ENCODE measurements around the gene DMTF1. TPM values are rescaled to one million over a fixed set of nuclear protein-coding genes. Genes with fewer than 3 reads are reported as not detected.
"Not testable (repeated sequence)": the region's sequence is repeated elsewhere in the genome, so short reads cannot be mapped to it uniquely, and the experiment has no call there.

DMTF1 gene
- total RNA-seq, 1 experiment from 2014 or later = 58.3 TPM

GRCh38 chr7:87226495-87226894 lies 74.2 kb downstream of the DMTF1 start:
- Mint-ChIP-seq H3K36me3 (ENCODE audit: insufficient read depth, unreplicated experiment) (no peaks in the 10 kb centered on the region), H3K27ac (ENCODE audit: unreplicated experiment) (no peak overlapping the region), H3K4me3 (ENCODE audit: low read depth, unreplicated experiment) (no peak overlapping the region), H3K4me1 (ENCODE audit: low read depth, unreplicated experiment) (no peaks in the 10 kb centered on the region), H3K9me3 (ENCODE audit: low read depth, unreplicated experiment) (no peaks in the 10 kb centered on the region), H3K27me3 (ENCODE audit: unreplicated experiment) (no peaks in the 10 kb centered on the region)
- no peak for TF ChIP-seq CTCF (IDR thresholded peaks at IDR 0.05; ENCODE audit: unreplicated experiment)
- no TSS peak for BruUV-seq (replicated peaks)
- CTCF ChIA-PET = no interaction called here
- intact Hi-C loops (cut with micrococcal nuclease; ENCODE audit: unreplicated experiment) = no loop called here
- DNase-seq = no peak

DNA sequence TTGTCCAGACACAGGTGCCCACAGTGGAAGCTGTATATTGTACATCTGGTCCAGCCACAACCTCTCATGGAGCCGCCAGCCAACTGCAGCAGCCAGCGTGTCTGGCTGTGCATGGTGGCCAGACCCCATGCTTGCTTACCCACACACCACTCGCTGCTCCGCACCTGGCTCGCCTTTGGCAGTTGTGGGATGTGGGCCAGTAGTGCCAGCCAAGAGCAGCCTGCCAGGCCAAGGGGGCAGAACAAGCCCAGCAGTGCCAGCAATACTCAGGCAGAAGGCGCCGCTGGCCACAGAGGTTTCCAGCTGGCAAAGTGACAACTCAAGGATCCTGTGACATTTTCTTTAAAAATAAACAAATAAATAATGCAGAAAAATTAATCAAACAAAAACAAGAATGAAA lies 79.0 kb downstream of the DMTF1 start:
- no peak for TF ChIP-seq CTCF (IDR thresholded peaks at IDR 0.05; ENCODE audit: unreplicated experiment)
- DNase-seq = no peak
- Mint-ChIP-seq H3K4me1 (ENCODE audit: low read depth, unreplicated experiment) (no peaks in the 10 kb centered on the region), H3K27me3 (ENCODE audit: unreplicated experiment) (no peaks in the 10 kb centered on the region), H3K4me3 (ENCODE audit: low read depth, unreplicated experiment) (no peak overlapping the region), H3K27ac (ENCODE audit: unreplicated experiment) (no peak overlapping the region), H3K36me3 (ENCODE audit: insufficient read depth, unreplicated experiment) (no peaks in the 10 kb centered on the region), H3K9me3 (ENCODE audit: low read depth, unreplicated experiment) (no peaks in the 10 kb centered on the region)
- intact Hi-C loops (cut with micrococcal nuclease; ENCODE audit: unreplicated experiment) = no loop called here
- no TSS peak for BruUV-seq (replicated peaks)
- CTCF ChIA-PET = no interaction called here

DNA sequence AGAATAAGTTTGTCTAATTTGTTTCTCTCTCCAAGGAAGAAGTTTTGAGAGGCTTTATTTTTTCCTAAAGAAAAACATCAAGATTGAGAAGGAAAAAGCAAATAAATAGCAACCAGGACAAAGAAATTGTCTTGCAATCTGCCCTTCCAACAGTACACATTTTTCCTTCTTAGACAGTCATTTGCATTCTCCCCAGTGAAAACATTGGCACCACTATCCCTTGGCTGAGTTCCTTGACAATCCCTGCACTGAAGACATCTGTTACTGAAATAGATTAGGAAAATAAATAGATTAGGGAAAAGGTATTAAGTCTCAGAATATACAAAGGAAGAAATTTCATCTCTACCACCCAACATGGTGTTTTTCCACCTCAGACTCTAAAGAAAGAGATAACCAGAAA lies 79.5 kb downstream of the DMTF1 start:
- no peak for TF ChIP-seq CTCF (IDR thresholded peaks at IDR 0.05; ENCODE audit: unreplicated experiment)
- no TSS peak for BruUV-seq (replicated peaks)
- no peak overlapping the region for H3K4me3 Mint-ChIP-seq (ENCODE audit: low read depth, unreplicated experiment)

GRCh38 chr7:87234949-87235348 lies 82.7 kb downstream of the DMTF1 start:
- CTCF ChIA-PET = no interaction called here
- BruUV-seq (replicated peaks) = no TSS peak
- peaks cover 8% of the 10 kb centered on the region for H3K4me1 Mint-ChIP-seq (ENCODE audit: low read depth, unreplicated experiment)
- H3K4me3 Mint-ChIP-seq (ENCODE audit: low read depth, unreplicated experiment) = no peak overlapping the region
- intact Hi-C loops (cut with micrococcal nuclease; ENCODE audit: unreplicated experiment) = loop anchor here (5.0 kb wide), 2 partner anchors 83 to 308 kb away; partner anchors contain the start of gene DMTF1
- peaks cover 16% of the 10 kb centered on the region for H3K27me3 Mint-ChIP-seq (ENCODE audit: unreplicated experiment)
- H3K36me3 Mint-ChIP-seq (ENCODE audit: insufficient read depth, unreplicated experiment) = no peaks in the 10 kb centered on the region
- no peak overlapping the region for H3K27ac Mint-ChIP-seq (ENCODE audit: unreplicated experiment)
- no peak for TF ChIP-seq CTCF (IDR thresholded peaks at IDR 0.05; ENCODE audit: unreplicated experiment)
- no peaks in the 10 kb centered on the region for H3K9me3 Mint-ChIP-seq (ENCODE audit: low read depth, unreplicated experiment)
- no peak for DNase-seq

More for the DNA sequence above, 79.5 kb downstream of the DMTF1 start:
- DNase-seq = no peak
- peaks cover 4% of the 10 kb centered on the region for H3K4me1 Mint-ChIP-seq (ENCODE audit: low read depth, unreplicated experiment)
- H3K9me3 Mint-ChIP-seq (ENCODE audit: low read depth, unreplicated experiment) = no peaks in the 10 kb centered on the region
- no peaks in the 10 kb centered on the region for H3K27me3 Mint-ChIP-seq (ENCODE audit: unreplicated experiment)
- CTCF ChIA-PET = no interaction called here
- intact Hi-C loops (cut with micrococcal nuclease; ENCODE audit: unreplicated experiment) = no loop called here
- H3K27ac Mint-ChIP-seq (ENCODE audit: unreplicated experiment) = no peak overlapping the region
- H3K36me3 Mint-ChIP-seq (ENCODE audit: insufficient read depth, unreplicated experiment) = no peaks in the 10 kb centered on the region

GRCh38 chr7:87238464-87239051 lies 86.3 kb downstream of the DMTF1 start:
- H3K4me3 Mint-ChIP-seq (ENCODE audit: low read depth, unreplicated experiment); H3K9me3 Mint-ChIP-seq (ENCODE audit: low read depth, unreplicated experiment); H3K4me1 Mint-ChIP-seq (ENCODE audit: low read depth, unreplicated experiment); H3K36me3 Mint-ChIP-seq (ENCODE audit: insufficient read depth, unreplicated experiment); BruUV-seq (replicated peaks); CTCF ChIA-PET; H3K27ac Mint-ChIP-seq (ENCODE audit: unreplicated experiment); DNase-seq: not testable (repeated sequence)
- intact Hi-C loops (cut with micrococcal nuclease; ENCODE audit: unreplicated experiment) = loop anchor here (5.0 kb wide), 2 partner anchors 86 to 311 kb away; partner anchors contain the start of gene DMTF1
- H3K27me3 Mint-ChIP-seq (ENCODE audit: unreplicated experiment) = peaks cover 16% of the 10 kb centered on the region

DNA sequence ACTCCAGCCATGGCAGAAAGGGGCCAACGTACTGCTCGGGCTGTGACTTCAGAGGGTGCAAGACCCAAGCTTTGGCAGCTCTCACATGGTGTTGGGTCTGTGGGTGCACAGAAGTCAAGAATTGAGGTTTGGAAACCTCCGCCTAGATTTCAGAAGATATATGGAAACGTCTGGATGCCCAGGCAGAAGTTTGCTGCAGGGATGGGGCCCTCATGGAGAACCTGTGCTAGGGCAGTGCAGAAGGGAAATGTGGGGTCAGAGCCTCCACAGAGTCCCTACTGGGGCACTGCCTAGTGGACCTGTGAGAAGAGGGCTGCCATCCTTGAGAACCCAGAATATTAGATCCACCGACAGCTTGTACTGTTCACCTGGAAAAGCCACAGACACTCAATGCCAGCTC lies 93.4 kb downstream of the DMTF1 start:
- H3K4me1 Mint-ChIP-seq (ENCODE audit: low read depth, unreplicated experiment); H3K9me3 Mint-ChIP-seq (ENCODE audit: low read depth, unreplicated experiment); intact Hi-C loops (cut with micrococcal nuclease; ENCODE audit: unreplicated experiment); DNase-seq; CTCF ChIA-PET; H3K36me3 Mint-ChIP-seq (ENCODE audit: insufficient read depth, unreplicated experiment); BruUV-seq (replicated peaks); H3K27ac Mint-ChIP-seq (ENCODE audit: unreplicated experiment); H3K4me3 Mint-ChIP-seq (ENCODE audit: low read depth, unreplicated experiment): not testable (repeated sequence)
- peaks cover 34% of the 10 kb centered on the region for H3K27me3 Mint-ChIP-seq (ENCODE audit: unreplicated experiment)
